Endodermal cell (in vitro differentiated cells): ENCODE results near the gene KCNQ2. TPM values are rescaled to one million over a fixed set of nuclear protein-coding genes. Genes with fewer than 3 reads are reported as not detected.

Source experiments
- DNase-seq: peaks from one replicate; pipeline ENCODE4 v3.0.0-alpha.2; 2017
- H3K27ac ChIP-seq: 2 replicates; pipeline ENCODE4 v1.5.1; 2013; ENCODE audit warnings: mild to moderate bottlenecking, low read depth, low read length, moderate library complexity
- H3K27me3 ChIP-seq: 2 replicates; pipeline ENCODE4 v1.6.1; 2013; ENCODE audit warnings: mild to moderate bottlenecking, low read length, moderate library complexity; ENCODE audit not compliant: insufficient read depth, control insufficient read depth, poor library complexity, severe bottlenecking
- H3K36me3 ChIP-seq: 2 replicates; pipeline ENCODE4 v1.7.0; 2013; ENCODE audit warnings: mild to moderate bottlenecking, low read length, moderate library complexity; ENCODE audit not compliant: control insufficient read depth, insufficient read depth
- H3K4me1 ChIP-seq: one replicate; pipeline ENCODE4 v1.7.0; 2013; ENCODE audit warnings: low read length; ENCODE audit not compliant: control insufficient read depth, insufficient read depth
- H3K4me3 ChIP-seq: 2 replicates; pipeline ENCODE4 v1.5.1; 2013; ENCODE audit warnings: mild to moderate bottlenecking, low read length, moderate library complexity
- H3K9ac ChIP-seq: 2 replicates; pipeline ENCODE4 v1.6.1; 2013; ENCODE audit warnings: mild to moderate bottlenecking, low read length, moderate library complexity; ENCODE audit not compliant: poor library complexity, severe bottlenecking; ENCODE audit errors: extremely low read depth
- H3K9me3 ChIP-seq: 2 replicates; pipeline ENCODE4 v1.6.1; 2013; ENCODE audit warnings: mild to moderate bottlenecking, low read length, moderate library complexity; ENCODE audit not compliant: control insufficient read depth
- H3K27ac Mint-ChIP-seq: 2 replicates; pipeline ENCODE4 v1.8.0; 2020; ENCODE audit warnings: mixed read lengths
- H3K27me3 Mint-ChIP-seq: 2 replicates; pipeline ENCODE4 v1.8.0; 2021; ENCODE audit warnings: mild to moderate bottlenecking, mixed read lengths; ENCODE audit not compliant: insufficient read depth
- H3K36me3 Mint-ChIP-seq: 2 replicates; pipeline ENCODE4 v1.8.0; 2020; ENCODE audit warnings: low read depth, mixed read lengths
- H3K4me1 Mint-ChIP-seq: 2 replicates; pipeline ENCODE4 v1.8.0; 2020; ENCODE audit warnings: mixed read lengths
- H3K4me3 Mint-ChIP-seq: 2 replicates; pipeline ENCODE4 v1.8.0; 2020; ENCODE audit warnings: mild to moderate bottlenecking, moderate library complexity, mixed read lengths
- H3K9me3 Mint-ChIP-seq: 2 replicates; pipeline ENCODE4 v1.8.0; 2020; ENCODE audit warnings: mild to moderate bottlenecking, mixed read lengths
- CTCF ChIP-seq: fragments of 200-600 bp; sonication (generic); conservative IDR thresholded peaks from 2 replicates; pipeline ENCODE4 v1.5.0; 2021; ENCODE audit warnings: antibody characterized with exemption, mild to moderate bottlenecking
- WGBS, 2 experiments: methylation state at CpG; one replicate each; pipeline versions ENCODE4 v1.1.5 to v1.1.7; 2013; ENCODE audit warnings: missing lambda C conversion rate in 2 of 2, mixed read lengths in 1 of 2; ENCODE audit not compliant: insufficient coverage in 1 of 2, insufficient read length in 1 of 2; 5-methylcytosine and 5-hydroxymethylcytosine counted together
- total RNA-seq, 2 donors: library from RNA; stranded (reverse); fragmentation: NEBNext Ultra II Directional in 1 of 2; extraction: Animal tissue kit (Norgen Biotek cat#: 25700) in 1 of 2; gene quantifications; 2 replicates in 1 of 2; 3 replicates in 1 of 2; pipeline ENCODE4 v1.2.1, GENCODE V29; 2021

KCNQ2 gene
- total RNA-seq, 2 donors from 2014 or later = 36.4 to 62.8 TPM

DNA sequence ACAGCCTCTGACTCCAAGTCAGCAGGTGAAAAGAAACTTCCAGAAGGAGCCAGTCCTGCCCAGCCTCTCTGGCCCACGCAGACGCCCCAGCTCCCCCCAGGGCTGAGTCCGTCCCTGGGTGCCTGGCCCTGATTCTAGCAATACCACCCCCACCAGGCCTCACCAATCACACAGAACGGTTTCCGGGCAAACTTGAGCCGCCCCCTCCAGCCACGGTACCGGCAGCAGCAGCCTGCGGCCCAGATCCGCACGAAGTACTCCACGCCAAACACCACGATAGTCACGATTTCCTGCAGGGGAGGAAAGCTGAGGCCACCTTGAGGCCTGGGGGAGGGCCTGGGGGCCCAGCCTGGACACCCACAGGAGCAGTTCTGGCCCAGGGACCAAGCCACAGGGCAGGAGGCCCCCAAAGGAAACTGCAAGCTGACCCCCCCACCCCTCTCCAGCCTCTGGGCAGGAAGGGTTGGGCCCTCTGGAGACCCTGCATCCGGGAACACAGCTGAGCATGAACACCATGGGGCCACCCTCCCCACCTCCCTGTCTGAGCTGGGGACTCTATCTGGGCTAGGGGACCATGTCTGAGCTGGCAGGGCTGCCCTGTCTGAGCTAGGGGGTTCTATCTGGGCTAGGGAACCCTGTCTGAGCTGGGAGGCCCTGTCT, 27.2 kb downstream of the KCNQ2 start:
- H3K9me3 ChIP-seq = no peaks in the 10 kb centered on the region
- H3K36me3 ChIP-seq = no peaks in the 10 kb centered on the region
- H3K9me3 Mint-ChIP-seq = no peaks in the 10 kb centered on the region
- TF ChIP-seq CTCF = no peak
- no peak for DNase-seq
- no peak overlapping the region for H3K4me3 ChIP-seq
- H3K36me3 Mint-ChIP-seq = no peaks in the 10 kb centered on the region
- H3K4me1 Mint-ChIP-seq = no peaks in the 10 kb centered on the region
- peak overlapping the region; percentile 66 for H3K27ac Mint-ChIP-seq
- peak overlapping the region; percentile 63 for H3K27ac ChIP-seq
- H3K4me3 Mint-ChIP-seq = no peak overlapping the region
- no peaks in the 10 kb centered on the region for H3K4me1 ChIP-seq
- no peaks in the 10 kb centered on the region for H3K27me3 ChIP-seq
- H3K9ac ChIP-seq = no peak overlapping the region
- 93 to 96% methylated on average over 11 to 15 of the region's 15 CpGs for WGBS, 2 experiments
- H3K27me3 Mint-ChIP-seq = no peaks in the 10 kb centered on the region

GRCh38 chr20:63444548-63444947, 27.9 kb downstream of the KCNQ2 start:
- Histone ChIP-seq H3K9me3 (no peaks in the 10 kb centered on the region), H3K4me1 (no peaks in the 10 kb centered on the region), H3K27ac (no peak overlapping the region), H3K27me3 (no peaks in the 10 kb centered on the region), H3K36me3 (no peaks in the 10 kb centered on the region), H3K4me3 (no peak overlapping the region), H3K9ac (no peak overlapping the region)
- DNase-seq = no peak
- TF ChIP-seq CTCF = no peak
- Mint-ChIP-seq H3K27ac (no peak overlapping the region), H3K4me3 (no peak overlapping the region), H3K27me3 (no peaks in the 10 kb centered on the region), H3K4me1 (no peaks in the 10 kb centered on the region), H3K36me3 (no peaks in the 10 kb centered on the region), H3K9me3 (no peaks in the 10 kb centered on the region)
- WGBS, 2 experiments = 95 to 97% methylated on average over 17 to 24 of the region's 24 CpGs

DNA sequence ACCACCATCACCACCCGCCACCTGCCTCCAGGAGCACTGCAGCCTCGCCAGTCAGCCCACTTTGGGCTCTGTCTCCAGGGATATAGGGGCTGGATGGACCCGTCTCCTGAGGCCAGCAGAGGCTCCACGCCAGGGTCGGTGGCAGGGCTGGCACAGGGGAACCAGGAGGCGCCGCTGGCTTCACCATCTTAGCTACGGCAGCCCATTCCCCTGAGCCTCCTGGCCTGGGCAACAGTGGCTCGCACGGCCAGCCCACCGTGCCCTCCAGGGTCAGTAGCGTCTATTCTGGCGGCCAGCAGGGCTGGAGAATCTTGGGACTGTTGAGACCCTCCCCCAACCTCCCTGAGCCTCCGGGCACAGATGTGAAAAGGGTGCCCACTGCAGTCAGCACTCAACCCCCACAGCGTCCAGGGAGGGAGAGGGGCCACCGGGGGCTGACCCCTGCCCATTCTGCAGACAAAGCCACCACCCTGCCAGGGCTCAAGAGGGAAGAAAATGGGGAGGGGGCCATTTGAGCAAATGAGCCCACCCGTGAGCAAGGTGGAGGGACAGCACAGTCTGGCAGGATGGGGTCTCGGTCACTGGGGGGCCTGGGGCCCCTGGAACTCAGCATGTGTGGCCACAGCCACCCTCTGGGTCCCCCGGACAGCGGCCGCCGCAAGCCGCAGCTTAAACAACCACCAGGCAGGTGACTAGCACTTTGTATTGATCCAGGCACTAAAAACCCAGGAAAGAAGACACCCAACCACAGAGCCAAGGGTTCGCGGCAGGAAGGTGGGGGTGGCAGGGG, 28.7 kb downstream of the KCNQ2 start:
- no peaks in the 10 kb centered on the region for H3K9me3 ChIP-seq
- DNase-seq = no peak
- Mint-ChIP-seq H3K4me3 (no peak overlapping the region), H3K9me3 (no peaks in the 10 kb centered on the region), H3K27ac (no peak overlapping the region), H3K27me3 (no peaks in the 10 kb centered on the region), H3K4me1 (no peaks in the 10 kb centered on the region), H3K36me3 (no peaks in the 10 kb centered on the region)
- WGBS, 2 experiments = 91 to 97% methylated on average over 6 to 25 of the region's 25 CpGs
- no peak for TF ChIP-seq CTCF
- no peak overlapping the region for H3K4me3 ChIP-seq
- no peaks in the 10 kb centered on the region for H3K36me3 ChIP-seq
- no peaks in the 10 kb centered on the region for H3K27me3 ChIP-seq
- H3K4me1 ChIP-seq = no peaks in the 10 kb centered on the region
- H3K9ac ChIP-seq = no peak overlapping the region
- H3K27ac ChIP-seq = no peak overlapping the region
